OCI-LY7 (cell line): ENCODE data around the gene NAALADL2.

Experiments
- EZH2phosphoT487 ChIP-seq: fragments of 200-600 bp; sonication (generic); IDR thresholded peaks from 2 replicates; pipeline ENCODE4 v1.6.1; 2018; ENCODE audit warnings: low read depth, borderline replicate concordance, mild to moderate bottlenecking, mixed run types, antibody characterized with exemption, low read length, moderate library complexity, mixed read lengths
- TF ChIP-seq, protein P1 (sequence below): fragments of 200-600 bp; sonication (generic); conservative IDR thresholded peaks from 2 replicates; pipeline ENCODE4 v1.5.1; 2014; ENCODE audit warnings: mild to moderate bottlenecking, antibody characterized with exemption, low read length, moderate library complexity, mixed read lengths

DNA sequence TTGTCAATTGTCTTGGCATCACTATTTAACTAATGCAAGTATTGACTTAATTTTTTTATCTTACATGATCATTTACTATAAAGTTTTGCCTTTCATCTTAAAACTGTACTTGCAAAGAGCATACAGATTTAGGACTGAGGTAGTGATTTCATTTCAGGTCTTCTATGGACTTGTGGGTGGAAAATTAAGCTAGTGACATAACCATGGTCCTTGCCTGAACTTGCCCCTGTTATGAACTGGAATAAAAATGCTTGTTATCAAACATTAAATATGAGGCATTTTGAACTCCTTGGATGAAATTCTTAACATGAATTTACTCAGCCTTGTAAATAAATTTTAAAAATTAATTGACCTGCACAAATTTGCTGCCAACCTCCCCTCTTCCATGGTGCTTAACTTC lies 712.0 kb downstream of the NAALADL2 start:
- TF ChIP-seq, protein P1, sequence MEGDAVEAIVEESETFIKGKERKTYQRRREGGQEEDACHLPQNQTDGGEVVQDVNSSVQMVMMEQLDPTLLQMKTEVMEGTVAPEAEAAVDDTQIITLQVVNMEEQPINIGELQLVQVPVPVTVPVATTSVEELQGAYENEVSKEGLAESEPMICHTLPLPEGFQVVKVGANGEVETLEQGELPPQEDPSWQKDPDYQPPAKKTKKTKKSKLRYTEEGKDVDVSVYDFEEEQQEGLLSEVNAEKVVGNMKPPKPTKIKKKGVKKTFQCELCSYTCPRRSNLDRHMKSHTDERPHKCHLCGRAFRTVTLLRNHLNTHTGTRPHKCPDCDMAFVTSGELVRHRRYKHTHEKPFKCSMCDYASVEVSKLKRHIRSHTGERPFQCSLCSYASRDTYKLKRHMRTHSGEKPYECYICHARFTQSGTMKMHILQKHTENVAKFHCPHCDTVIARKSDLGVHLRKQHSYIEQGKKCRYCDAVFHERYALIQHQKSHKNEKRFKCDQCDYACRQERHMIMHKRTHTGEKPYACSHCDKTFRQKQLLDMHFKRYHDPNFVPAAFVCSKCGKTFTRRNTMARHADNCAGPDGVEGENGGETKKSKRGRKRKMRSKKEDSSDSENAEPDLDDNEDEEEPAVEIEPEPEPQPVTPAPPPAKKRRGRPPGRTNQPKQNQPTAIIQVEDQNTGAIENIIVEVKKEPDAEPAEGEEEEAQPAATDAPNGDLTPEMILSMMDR, result no peak
- no peak for TF ChIP-seq EZH2phosphoT487
